22Rv1 (cell line): ENCODE measurements around the gene HFM1.

Experiments used
- CTCF ChIP-seq: fragments of 450-650 bp; IDR thresholded peaks from 2 replicates; pipeline ENCODE4 v1.5.1; 2017; ENCODE audit warnings: mild to moderate bottlenecking
- ZFX ChIP-seq: fragments of 450-650 bp; IDR thresholded peaks from 2 replicates; pipeline ENCODE4 v1.6.1; 2017; ENCODE audit warnings: antibody characterized with exemption, borderline replicate concordance

- no peak for TF ChIP-seq CTCF
- no peak for TF ChIP-seq ZFX
Measured at GRCh38 chr1:91450260-91450659, 45.6 kb upstream of the HFM1 start.
